Stimulated activated CD4-positive, alpha-beta T cell treated with anti-CD3 and anti-CD28 coated beads, TNF-alpha, amount 100 ng/mL, for 1 hour (primary cell): ENCODE measurements around the gene CD300E.
A peak's percentile ranks its signal among the peaks of the same experiment; 100 is the strongest.

Source experiments
- DNase-seq, 3 donors: peaks; one replicate each; pipeline ENCODE4 v3.0.0-alpha.2; 2020; ENCODE audit warnings: low read depth in 3 of 3, low spot score in 1 of 3

The CD300E gene

GRCh38 chr17:74623693-74624093 is at the start of gene CD300E:
TSS of gene CD300E (minus strand) at chr17:74623738. CDS start at chr17:74623621, 117 bp downstream.
- no peak for DNase-seq

GRCh38 chr17:74671031-74671771 is 47.7 kb upstream of the CD300E start:
- DNase-seq = peak; percentile 37 to 59 (median 39)

GRCh38 chr17:74670329-74670728 is 46.8 kb upstream of the CD300E start:
- DNase-seq = no peak

- DNase-seq = no peak
Observed at GRCh38 chr17:74663561-74663960, 40.0 kb upstream of the CD300E start.

GRCh38 chr17:74659889-74660288 is 36.4 kb upstream of the CD300E start:
- no peak for DNase-seq

GRCh38 chr17:74658620-74659019 is 35.1 kb upstream of the CD300E start:
- no peak for DNase-seq

GRCh38 chr17:74654742-74655141 is 31.2 kb upstream of the CD300E start:
- no peak for DNase-seq

GRCh38 chr17:74652020-74652419 is 28.5 kb upstream of the CD300E start:
- DNase-seq = no peak

- no peak for DNase-seq
Observed at GRCh38 chr17:74649909-74650308, 26.4 kb upstream of the CD300E start.

- no peak for DNase-seq
Observed at GRCh38 chr17:74647871-74648672, 24.5 kb upstream of the CD300E start.

- no peak for DNase-seq
Observed at GRCh38 chr17:74646231-74646630, 22.7 kb upstream of the CD300E start.

GRCh38 chr17:74645010-74645409 is 21.5 kb upstream of the CD300E start:
- no peak for DNase-seq

- no peak for DNase-seq
Observed at GRCh38 chr17:74644419-74644818, 20.9 kb upstream of the CD300E start.

- no peak for DNase-seq
Observed at GRCh38 chr17:74643826-74644225, 20.3 kb upstream of the CD300E start.

GRCh38 chr17:74642995-74643394 is 19.5 kb upstream of the CD300E start:
- DNase-seq = no peak

GRCh38 chr17:74642556-74642955 is 19.0 kb upstream of the CD300E start:
- no peak for DNase-seq

GRCh38 chr17:74641958-74642298 is 18.4 kb upstream of the CD300E start:
- no peak for DNase-seq

- DNase-seq = no peak
Observed at GRCh38 chr17:74641224-74641957, 17.9 kb upstream of the CD300E start.

- no peak for DNase-seq
Observed at GRCh38 chr17:74639704-74640151, 16.2 kb upstream of the CD300E start.

- DNase-seq = no peak
Observed at GRCh38 chr17:74637926-74638325, 14.4 kb upstream of the CD300E start.

GRCh38 chr17:74637265-74637664 is 13.7 kb upstream of the CD300E start:
- DNase-seq = no peak
